Fibroblast of lung (primary cell): Measurements from ENCODE around the gene DET1.

Source experiments
- CTCF ChIP-seq, 2 donors: IDR thresholded peaks in 1 of 2; conservative IDR thresholded peaks in 1 of 2; 1 replicate in 1 of 2; 2 replicates in 1 of 2; pipeline ENCODE4 v1.5.1; 2011 to 2012; ENCODE audit warnings: low read length in 2 of 2, control low read depth in 1 of 2, inconsistent platforms in 1 of 2, low read depth in 1 of 2, mild to moderate bottlenecking in 1 of 2
- EZH2 ChIP-seq: IDR thresholded peaks from 2 replicates; pipeline ENCODE4 v1.5.1; 2012; ENCODE audit warnings: low read length, control low read depth, mild to moderate bottlenecking; ENCODE audit errors: missing control alignments

GRCh38 chr15:88477904-88478303, 68.6 kb downstream of the DET1 start:
- TF ChIP-seq CTCF (conservative IDR thresholded peaks at IDR 0.05 in 1 of 2, IDR thresholded peaks at IDR 0.05 in 1 of 2; ENCODE audit: low read depth in 1 of 2, low read length in 2 of 2) (no peak), EZH2 (no peak)
